SK-N-DZ (cell line): Measurements from ENCODE around the gene APBA2.
"Not testable (repeated sequence)": the region's sequence is repeated elsewhere in the genome, so short reads cannot be mapped to it uniquely, and the experiment has no call there.

Experiments used
- DNase-seq: peaks from one replicate; pipeline ENCODE4 v3.0.0-alpha.2; 2015; ENCODE audit warnings: low spot score

APBA2 gene

GRCh38 chr15:29150515-29151483 is 265.0 kb downstream of the APBA2 start:
- DNase-seq = no peak

DNA sequence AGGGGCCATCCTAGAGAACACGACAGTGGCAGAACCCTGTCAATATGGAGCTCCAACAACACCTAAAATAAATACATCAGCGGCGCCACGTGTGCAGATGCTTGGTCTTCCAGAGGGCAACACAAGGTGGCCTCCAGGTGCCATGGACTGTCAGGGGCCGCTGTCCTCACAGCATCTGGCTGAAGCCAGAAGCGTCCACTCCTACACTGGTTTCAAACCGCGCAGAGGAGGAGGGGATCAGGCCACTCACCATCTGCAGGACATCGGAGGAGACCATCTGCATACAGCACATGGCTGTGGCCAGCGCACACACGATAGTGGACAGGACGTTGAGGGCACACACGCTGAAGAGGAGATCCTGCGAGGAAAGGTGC is 265.7 kb downstream of the APBA2 start:
- DNase-seq = no peak

DNA sequence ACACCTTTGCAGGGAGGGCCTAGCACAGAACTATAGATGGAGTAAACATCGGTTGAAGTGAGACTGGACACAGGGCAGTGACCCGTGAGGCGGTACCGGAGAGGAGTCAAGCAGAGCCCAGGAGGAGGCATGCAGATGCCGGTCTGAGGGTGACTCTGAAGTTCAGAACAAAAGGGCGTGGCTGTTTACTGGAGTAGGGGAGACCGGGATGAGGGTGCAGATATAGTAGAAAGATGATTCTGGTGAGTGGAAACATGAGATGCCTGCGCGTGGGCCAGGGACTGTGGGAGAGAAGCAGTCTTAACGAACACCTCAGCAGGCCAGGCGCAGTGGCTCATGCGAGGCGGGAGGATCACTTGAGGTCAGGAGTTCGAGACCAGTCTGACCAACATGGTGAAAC is 270.7 kb downstream of the APBA2 start:
- no peak for DNase-seq

- DNase-seq = no peak
Observed at GRCh38 chr15:29159771-29160455, 274.1 kb downstream of the APBA2 start.

DNA sequence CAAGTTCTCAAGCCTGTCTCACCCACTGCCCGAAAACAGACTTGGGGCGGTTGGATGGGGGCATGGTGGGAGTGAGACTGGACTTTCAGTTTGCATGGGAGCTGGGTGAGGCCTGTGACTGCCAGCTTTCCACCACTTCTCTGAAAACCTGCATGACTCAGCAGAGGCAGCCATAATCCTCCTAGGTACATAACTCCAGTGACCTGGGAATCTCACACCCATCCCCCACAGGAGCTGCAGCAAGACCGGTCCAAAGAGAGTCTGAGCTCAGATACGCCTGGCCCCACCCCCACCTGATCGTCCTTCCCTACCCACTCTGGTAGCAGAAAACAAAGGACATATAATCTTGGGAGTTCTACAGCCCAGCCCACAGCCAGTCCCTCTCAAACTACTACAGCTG is 276.6 kb downstream of the APBA2 start:
- DNase-seq = no peak

GRCh38 chr15:29167122-29167521 is 281.3 kb downstream of the APBA2 start:
- not testable (repeated sequence) for DNase-seq
